Measurements from ENCODE around the gene FBXW4. TPM values are rescaled to one million over a fixed set of nuclear protein-coding genes. Genes with fewer than 3 reads are reported as not detected.
A peak's percentile ranks its signal among the peaks of the same experiment; 100 is the strongest.

FBXW4 gene
- total RNA-seq, 4 donors from 2014 or later = 28.0 to 106 (median 58.1) TPM

DNA sequence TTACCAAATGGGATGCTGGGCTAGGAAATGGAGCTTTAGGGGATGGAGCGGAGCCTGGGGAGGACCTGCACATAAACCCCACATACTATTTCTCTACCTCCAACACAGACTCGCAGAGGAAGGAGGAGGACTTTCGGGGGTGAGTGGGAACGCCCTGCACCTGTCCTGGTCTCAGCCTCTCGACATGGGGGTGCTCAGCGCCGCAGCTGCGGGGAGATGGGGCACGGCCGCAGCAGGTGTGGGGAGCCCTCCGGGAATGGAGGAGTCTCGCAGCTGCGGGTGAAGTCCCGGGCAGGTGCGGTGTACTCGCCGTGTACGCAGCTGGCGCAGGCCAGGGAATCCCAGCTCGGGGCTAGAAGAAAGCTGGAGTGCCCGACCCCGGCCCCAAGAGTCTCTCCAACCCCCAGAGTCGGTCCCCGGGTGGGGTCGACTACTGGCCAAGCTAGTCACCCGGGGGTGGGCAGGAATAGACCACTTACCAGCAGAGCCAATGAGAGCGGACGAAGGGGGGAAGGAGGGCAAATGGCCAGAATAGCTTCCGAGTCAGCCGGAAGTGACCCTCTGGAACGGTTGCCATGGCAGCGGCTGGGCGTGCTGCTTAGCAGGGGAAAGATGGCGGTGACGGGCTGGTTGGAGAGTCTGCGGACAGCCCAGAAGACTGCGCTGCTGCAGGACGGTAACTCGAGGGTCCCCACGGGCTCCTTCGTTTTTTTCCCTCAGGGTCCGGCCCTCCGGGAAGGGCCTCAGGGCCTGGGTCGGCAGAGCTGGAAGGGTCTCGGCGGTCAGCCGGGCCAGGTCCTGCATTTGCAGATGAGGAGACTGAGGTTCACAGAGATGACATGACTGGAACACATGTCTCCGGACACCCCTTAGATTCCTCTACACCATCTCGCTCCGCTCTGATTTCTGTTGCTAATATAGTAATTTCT lies 107.0 kb downstream of the FBXW4 start, which contains the start of the genes DPCD and POLL:
Gene DPCD, plus strand, starts transcription at position 597 of the 929 bp plus-strand sequence. Its CDS starts 16 bp downstream, at position 613.
Gene POLL, minus strand, starts transcription at position 533 of the 929 bp plus-strand sequence. CDS start 897 bp downstream, outside the sequence.
- Histone ChIP-seq H3K27ac (peak within 1 kb of the TSS; percentile 56 to 77 (median 76)), H3K27me3 (no peaks in the 10 kb centered on the region), H3K36me3 (peaks cover 0 to 14% (median 0%) of the 10 kb centered on the region in 3 donors), H3K4me1 (peaks cover 0 to 16% (median 0%) of the 10 kb centered on the region in 4 donors), H3K9me3 (no peaks in the 10 kb centered on the region), H3K4me3 (peak within 1 kb of the TSS; percentile 59 to 96 (median 79))
- peak; percentile 97 to 99 (median 98) for DNase-seq
- TF ChIP-seq, protein P1, sequence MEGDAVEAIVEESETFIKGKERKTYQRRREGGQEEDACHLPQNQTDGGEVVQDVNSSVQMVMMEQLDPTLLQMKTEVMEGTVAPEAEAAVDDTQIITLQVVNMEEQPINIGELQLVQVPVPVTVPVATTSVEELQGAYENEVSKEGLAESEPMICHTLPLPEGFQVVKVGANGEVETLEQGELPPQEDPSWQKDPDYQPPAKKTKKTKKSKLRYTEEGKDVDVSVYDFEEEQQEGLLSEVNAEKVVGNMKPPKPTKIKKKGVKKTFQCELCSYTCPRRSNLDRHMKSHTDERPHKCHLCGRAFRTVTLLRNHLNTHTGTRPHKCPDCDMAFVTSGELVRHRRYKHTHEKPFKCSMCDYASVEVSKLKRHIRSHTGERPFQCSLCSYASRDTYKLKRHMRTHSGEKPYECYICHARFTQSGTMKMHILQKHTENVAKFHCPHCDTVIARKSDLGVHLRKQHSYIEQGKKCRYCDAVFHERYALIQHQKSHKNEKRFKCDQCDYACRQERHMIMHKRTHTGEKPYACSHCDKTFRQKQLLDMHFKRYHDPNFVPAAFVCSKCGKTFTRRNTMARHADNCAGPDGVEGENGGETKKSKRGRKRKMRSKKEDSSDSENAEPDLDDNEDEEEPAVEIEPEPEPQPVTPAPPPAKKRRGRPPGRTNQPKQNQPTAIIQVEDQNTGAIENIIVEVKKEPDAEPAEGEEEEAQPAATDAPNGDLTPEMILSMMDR (IDR thresholded peaks at IDR 0.05) = no peak
- peak in 1 of 2 donors; percentile 19 for TF ChIP-seq POLR2A (IDR thresholded peaks at IDR 0.05)

DNA sequence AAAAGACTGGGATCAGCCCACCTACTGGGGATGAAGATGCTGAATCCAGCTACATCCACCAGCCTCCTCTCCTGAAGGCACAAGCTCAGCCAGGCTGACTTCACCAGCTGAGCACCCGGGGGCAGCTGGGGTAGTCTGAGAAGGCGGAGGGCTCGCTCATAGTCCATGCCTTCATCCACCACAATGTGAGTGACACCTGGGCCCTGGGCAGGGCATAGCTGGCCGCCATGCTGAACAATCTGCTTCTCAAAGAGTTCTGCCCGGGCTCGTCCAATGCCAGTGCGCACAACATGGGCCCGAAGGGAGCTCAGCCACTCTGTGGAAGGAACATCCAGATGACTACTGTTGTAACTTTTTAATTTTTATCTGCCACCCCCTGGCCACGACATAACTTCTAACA lies 109.1 kb downstream of the FBXW4 start:
- Histone ChIP-seq H3K4me1 (peaks cover 0 to 16% (median 0%) of the 10 kb centered on the region in 4 donors), H3K4me3 (no peak overlapping the region), H3K27me3 (no peaks in the 10 kb centered on the region), H3K36me3 (peaks cover 0 to 25% (median 0%) of the 10 kb centered on the region in 3 donors), H3K27ac (no peak overlapping the region), H3K9me3 (no peaks in the 10 kb centered on the region)
- DNase-seq = no peak
- TF ChIP-seq, protein P1 (IDR thresholded peaks at IDR 0.05) = no peak
- TF ChIP-seq POLR2A (IDR thresholded peaks at IDR 0.05) = no peak

DNA sequence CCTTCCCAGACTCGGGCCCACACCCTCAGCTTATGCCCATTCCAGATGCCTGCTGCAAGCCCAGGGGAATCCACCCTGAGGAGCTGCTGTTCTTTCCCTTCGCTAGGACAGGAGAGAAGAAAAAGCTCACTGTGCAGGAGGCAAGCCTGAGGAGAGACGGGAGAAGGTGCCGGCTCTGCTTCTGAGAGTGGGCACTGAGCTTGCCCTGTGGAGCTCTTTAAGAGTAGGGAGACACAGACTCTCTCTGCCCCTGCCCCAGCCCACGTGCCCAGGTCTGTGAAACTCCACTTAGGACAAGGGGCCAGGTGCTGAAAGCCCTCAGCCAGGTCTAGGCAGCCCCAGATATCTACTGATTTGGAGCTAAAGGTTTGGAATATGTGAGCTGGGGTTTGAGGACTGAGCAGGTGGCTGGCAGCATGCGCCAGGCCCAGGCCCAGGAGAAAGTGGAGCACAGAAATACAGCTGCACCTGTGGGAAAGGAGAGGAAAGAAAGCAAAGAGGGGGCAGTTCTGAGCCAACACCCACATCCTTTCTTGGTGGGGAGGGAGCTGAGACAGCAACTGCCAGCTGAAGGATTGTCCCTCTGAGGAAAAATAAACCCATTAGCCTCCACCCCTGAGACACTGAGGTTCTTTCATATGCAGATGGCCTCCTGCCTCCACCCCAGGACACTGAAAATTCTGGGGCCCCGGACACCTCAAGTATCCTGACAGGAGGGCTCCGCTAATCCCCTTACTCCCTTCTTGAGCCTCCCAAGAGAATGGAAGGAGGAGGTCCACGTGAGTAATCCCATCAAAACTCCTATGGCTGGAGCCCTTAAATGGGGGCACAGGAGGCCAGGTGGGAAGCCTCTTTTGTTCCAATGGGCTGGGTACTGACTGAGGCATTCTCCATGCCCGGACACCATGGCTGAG lies 114.2 kb downstream of the FBXW4 start:
- Histone ChIP-seq H3K36me3 (peaks cover 0 to 49% (median 0%) of the 10 kb centered on the region in 3 donors), H3K9me3 (no peaks in the 10 kb centered on the region), H3K27ac (no peak overlapping the region), H3K4me1 (no peaks in the 10 kb centered on the region), H3K27me3 (no peaks in the 10 kb centered on the region), H3K4me3 (no peak overlapping the region)
- no peak for DNase-seq
- no peak for TF ChIP-seq POLR2A (IDR thresholded peaks at IDR 0.05)
- TF ChIP-seq, protein P1 (IDR thresholded peaks at IDR 0.05) = no peak

DNA sequence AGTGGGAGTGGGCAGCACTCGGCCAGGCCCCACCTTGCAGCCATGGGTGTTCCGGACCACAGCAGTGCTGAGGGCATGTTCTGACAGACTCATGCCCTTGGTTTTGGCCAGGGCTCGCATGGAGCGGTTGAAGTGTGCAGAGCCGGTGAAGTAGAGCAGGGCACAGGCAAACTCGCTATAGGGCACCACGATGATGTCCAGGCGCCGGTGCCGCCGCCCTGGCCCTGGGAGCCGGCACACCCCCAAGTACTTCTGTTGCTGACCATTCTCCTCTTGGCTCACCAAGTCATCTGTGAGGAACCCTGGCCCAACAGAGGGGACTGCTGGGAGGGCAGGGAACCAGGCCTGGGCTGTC lies 115.5 kb downstream of the FBXW4 start:
- H3K36me3 ChIP-seq = peaks cover 0 to 46% (median 0%) of the 10 kb centered on the region in 3 donors
- H3K4me3 ChIP-seq = no peak overlapping the region
- TF ChIP-seq POLR2A (IDR thresholded peaks at IDR 0.05) = no peak
- TF ChIP-seq, protein P1 (IDR thresholded peaks at IDR 0.05) = no peak
- no peaks in the 10 kb centered on the region for H3K4me1 ChIP-seq
- DNase-seq = no peak
- H3K27ac ChIP-seq = no peak overlapping the region
- no peaks in the 10 kb centered on the region for H3K27me3 ChIP-seq
- no peaks in the 10 kb centered on the region for H3K9me3 ChIP-seq

DNA sequence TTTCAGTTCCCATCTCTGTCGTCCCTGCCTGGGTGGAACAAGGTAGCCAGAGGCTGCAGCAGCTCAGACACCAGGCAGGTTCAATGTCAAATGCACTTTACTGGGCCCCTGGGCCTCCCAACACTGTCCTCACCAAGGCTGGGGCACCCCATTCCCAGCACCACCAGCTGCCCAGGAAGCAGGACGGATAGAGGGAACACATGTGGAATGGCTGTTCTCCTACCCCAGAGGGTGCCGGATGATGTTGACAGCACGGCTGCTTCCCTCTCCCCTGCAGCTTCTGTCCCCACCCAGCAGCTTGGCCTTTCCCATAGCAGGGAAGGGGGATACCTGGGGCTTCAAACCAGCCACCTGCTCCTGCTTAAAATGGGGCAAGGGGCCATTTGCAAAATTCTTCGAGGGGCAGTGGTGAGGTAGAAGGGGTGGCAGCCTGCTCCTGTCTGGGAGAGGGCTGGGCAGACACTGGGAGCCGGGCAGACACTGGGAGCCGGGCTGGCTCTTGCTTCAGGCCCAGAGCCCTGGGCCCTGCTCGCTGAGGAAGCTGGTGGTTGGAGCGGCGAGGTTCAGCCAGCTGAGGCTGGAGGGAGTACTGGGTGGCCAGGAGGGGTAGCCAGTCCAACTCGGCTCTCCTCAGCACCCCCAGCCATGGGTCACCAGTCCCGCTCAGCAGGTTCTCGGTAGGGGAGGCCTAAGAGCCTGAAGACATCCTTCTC lies 116.0 kb downstream of the FBXW4 start:
- Histone ChIP-seq H3K36me3 (peaks cover 0 to 44% (median 0%) of the 10 kb centered on the region in 3 donors), H3K9me3 (no peaks in the 10 kb centered on the region)

More for the DNA sequence above, 116.0 kb downstream of the FBXW4 start:
- Histone ChIP-seq H3K27ac (no peak overlapping the region), H3K4me1 (no peaks in the 10 kb centered on the region), H3K4me3 (no peak overlapping the region), H3K27me3 (no peaks in the 10 kb centered on the region)
- TF ChIP-seq, protein P1 (IDR thresholded peaks at IDR 0.05) = no peak
- TF ChIP-seq POLR2A (IDR thresholded peaks at IDR 0.05) = no peak
- DNase-seq = no peak
